Activated CD4-positive, alpha-beta memory T cell treated with anti-CD3 and anti-CD28 coated beads for 36 hours (primary cell): ENCODE data around the gene PLA2G1B. TPM values are rescaled to one million over a fixed set of nuclear protein-coding genes. Genes with fewer than 3 reads are reported as not detected.

Experiments
- CTCF ChIA-PET: fragments of 350-600 bp; sonication (Branson Sonifier 250); formaldehyde crosslinking; loops from one replicate; lab custom pipeline; 2021; ENCODE audit warnings: antibody characterized with exemption, inconsistent platforms; lab: Charles Lee
- POLR2A ChIA-PET: fragments of 350-600 bp; sonication (Branson Sonifier 250); formaldehyde crosslinking; loops from one replicate; lab custom pipeline; 2021; ENCODE audit warnings: antibody characterized with exemption; lab: Charles Lee
- DNase-seq: peaks from one replicate; pipeline ENCODE4 v3.0.0-alpha.2; 2020
- H3K27ac Mint-ChIP-seq: one replicate; pipeline ENCODE4 v1.8.0; 2021; ENCODE audit warnings: mixed read lengths
- H3K27me3 Mint-ChIP-seq: one replicate; pipeline ENCODE4 v1.8.0; 2021; ENCODE audit warnings: mixed read lengths
- H3K36me3 Mint-ChIP-seq: one replicate; pipeline ENCODE4 v1.8.0; 2021; ENCODE audit warnings: mixed read lengths
- H3K4me1 Mint-ChIP-seq: one replicate; pipeline ENCODE4 v1.8.0; 2021; ENCODE audit warnings: low read depth, mixed read lengths
- H3K4me3 Mint-ChIP-seq: one replicate; pipeline ENCODE4 v1.8.0; 2021; ENCODE audit warnings: mild to moderate bottlenecking, mixed read lengths
- H3K9me3 Mint-ChIP-seq: one replicate; pipeline ENCODE4 v1.8.0; 2021; ENCODE audit warnings: mixed read lengths
- intact Hi-C: fragments of 100-400 bp; cut with micrococcal nuclease; formaldehyde crosslinking; loops from one replicate; pipeline ENCODE4 v1.15.1; 2023
- total RNA-seq, 2 experiments: library from RNA; stranded (reverse); gene quantifications; one replicate each; pipeline ENCODE4 v1.2.3, GENCODE V29; 2021

Gene PLA2G1B
- total RNA-seq, 2 experiments from 2014 or later, result not detected

DNA sequence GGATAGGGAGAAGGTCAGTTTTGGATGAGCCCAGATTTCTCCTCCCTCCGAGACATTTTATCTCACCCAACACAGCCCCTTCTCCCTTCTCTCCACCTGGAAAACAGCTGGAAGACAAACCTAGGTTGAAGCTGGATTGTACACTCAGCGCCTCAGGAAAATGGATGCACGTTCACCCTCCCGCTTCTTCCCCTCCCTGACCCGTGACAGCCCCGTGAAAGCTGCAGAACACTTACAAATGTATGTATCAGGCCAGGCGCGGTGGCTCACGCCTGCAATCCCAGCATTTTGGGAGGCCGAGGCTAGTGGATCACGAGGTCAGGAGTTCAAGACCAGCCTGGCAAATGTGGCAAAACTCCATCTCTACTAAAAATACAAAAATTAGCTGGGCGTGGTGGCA lies 40.1 kb downstream of the PLA2G1B start:
- H3K27ac Mint-ChIP-seq, result no peak overlapping the region

DNA sequence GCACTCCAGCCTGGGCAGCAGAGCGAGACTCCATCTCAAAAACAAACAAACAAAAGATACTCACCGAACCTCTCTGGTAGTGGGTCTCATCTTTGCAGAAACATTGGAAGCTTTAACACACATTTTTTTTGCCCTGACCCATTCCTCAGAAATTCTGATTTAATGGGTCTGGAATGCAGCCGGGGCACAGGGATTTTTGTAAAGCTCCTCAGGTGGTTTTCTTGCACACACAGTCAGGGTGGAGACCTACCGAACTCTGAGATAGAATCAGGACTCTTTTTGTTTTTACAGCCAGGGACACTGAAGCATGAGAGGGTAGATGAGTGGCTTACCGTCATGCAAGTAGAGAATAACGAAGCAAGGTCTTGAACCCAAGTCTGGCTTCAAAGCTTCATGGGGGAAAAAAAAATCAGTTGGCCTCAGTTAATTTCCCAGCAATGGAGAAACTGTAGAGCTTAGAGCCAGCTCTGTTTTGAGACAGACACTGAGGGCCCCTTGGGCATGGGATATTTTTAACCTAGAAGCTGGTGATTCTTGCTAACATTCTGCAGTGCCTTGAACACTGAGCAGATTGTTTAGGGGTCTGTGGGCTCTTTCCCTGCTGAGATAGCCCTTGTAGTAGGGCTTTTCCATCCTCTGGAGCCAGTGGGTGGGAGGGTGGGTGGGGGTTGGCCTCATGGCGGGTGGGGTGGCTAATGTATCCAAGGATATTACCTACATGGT lies 40.6 kb downstream of the PLA2G1B start:
- POLR2A ChIA-PET, result interaction anchor here (0.6 to 1.9 kb wide), 2 partner anchors 21 to 396 kb away, joined by 3 to 5 read pairs; partner anchors contain the start of gene PXN

More for the DNA sequence above, 40.1 kb downstream of the PLA2G1B start:
- Mint-ChIP-seq H3K36me3 (no peaks in the 10 kb centered on the region), H3K4me1 (peaks cover 9% of the 10 kb centered on the region), H3K4me3 (no peak overlapping the region), H3K27me3 (no peaks in the 10 kb centered on the region), H3K9me3 (no peaks in the 10 kb centered on the region)
- ChIA-PET POLR2A (interaction anchor here (0.6 to 1.9 kb wide), 3 partner anchors 22 to 397 kb away, joined by 3 to 5 read pairs (median 3); partner anchors contain the start of gene PXN), CTCF (interaction anchor here (0.7 to 14.0 kb wide), 4 partner anchors 15 to 58 kb away, joined by 3 to 150 read pairs (median 3); partner anchors contain the start of genes PXN and SIRT4)
- intact Hi-C loops, result no loop called here
- DNase-seq, result no peak

DNA sequence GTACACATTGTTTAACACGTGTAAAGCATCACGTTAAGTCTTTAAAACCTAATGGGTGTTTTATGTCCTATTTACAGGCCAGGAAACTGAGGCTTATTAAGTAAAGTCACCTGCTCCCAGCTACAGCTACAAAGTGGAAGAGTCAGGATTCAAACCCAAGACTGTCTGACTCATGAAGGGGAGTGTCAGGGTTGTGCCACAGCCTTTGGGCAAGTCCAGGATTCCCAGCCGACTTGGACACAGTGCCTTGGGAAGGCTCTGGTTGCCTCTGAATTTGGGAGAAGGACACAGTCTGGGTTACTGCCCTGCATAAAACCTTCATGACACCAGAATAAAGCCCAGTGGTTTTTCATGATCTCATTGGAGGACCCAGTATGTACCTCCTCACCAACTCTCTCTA lies 43.2 kb downstream of the PLA2G1B start:
- CTCF ChIA-PET, result interaction anchor here (14.0 kb wide), 1 partner anchor 55 kb away, joined by 150 read pairs; no protein-coding TSS in a partner anchor
- peaks cover 4% of the 10 kb centered on the region for H3K4me1 Mint-ChIP-seq
- intact Hi-C loops, result no loop called here
- H3K27ac Mint-ChIP-seq, result no peak overlapping the region
- POLR2A ChIA-PET, result no interaction called here
- no peak overlapping the region for H3K4me3 Mint-ChIP-seq
- no peaks in the 10 kb centered on the region for H3K9me3 Mint-ChIP-seq
- DNase-seq, result no peak
- no peaks in the 10 kb centered on the region for H3K36me3 Mint-ChIP-seq
- H3K27me3 Mint-ChIP-seq, result no peaks in the 10 kb centered on the region

More for the DNA sequence above, 40.6 kb downstream of the PLA2G1B start:
- H3K27ac Mint-ChIP-seq, result no peak overlapping the region
- H3K4me3 Mint-ChIP-seq, result no peak overlapping the region
- CTCF ChIA-PET, result interaction anchor here (0.6 to 14.0 kb wide), 4 partner anchors 15 to 57 kb away, joined by 3 to 150 read pairs (median 3); partner anchors contain the start of gene SIRT4
- peaks cover 9% of the 10 kb centered on the region for H3K4me1 Mint-ChIP-seq
- no peaks in the 10 kb centered on the region for H3K9me3 Mint-ChIP-seq
- intact Hi-C loops, result no loop called here
- DNase-seq, result no peak
- H3K27me3 Mint-ChIP-seq, result no peaks in the 10 kb centered on the region
- H3K36me3 Mint-ChIP-seq, result no peaks in the 10 kb centered on the region

DNA sequence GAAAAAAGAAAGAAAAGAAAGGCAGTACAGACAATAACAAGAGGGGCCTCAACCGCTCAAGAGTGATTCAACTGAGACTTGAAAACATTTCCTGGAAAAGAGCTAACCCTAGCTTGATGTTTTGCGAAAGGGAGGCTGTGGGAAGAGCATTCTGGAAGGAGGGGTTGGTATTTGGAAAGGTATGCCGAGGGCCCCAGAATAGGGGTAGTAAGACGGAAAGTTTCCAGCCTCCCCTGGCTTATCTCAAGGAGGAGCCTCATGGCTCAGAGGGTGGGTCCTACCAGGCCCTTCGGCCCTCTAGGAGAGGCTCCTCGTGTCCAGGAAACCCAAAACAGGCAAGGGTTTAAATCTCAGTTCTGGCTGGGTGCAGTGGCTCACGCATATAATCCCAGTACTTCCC lies 44.3 kb downstream of the PLA2G1B start:
- intact Hi-C loops, result no loop called here
- CTCF ChIA-PET, result interaction anchor here (0.7 to 14.0 kb wide), 3 partner anchors 18 to 82 kb away, joined by 3 to 150 read pairs (median 3); partner anchors contain the start of genes PXN and RPLP0
- no peak overlapping the region for H3K4me3 Mint-ChIP-seq
- no peaks in the 10 kb centered on the region for H3K27me3 Mint-ChIP-seq
- no peaks in the 10 kb centered on the region for H3K36me3 Mint-ChIP-seq
- POLR2A ChIA-PET, result interaction anchor here (1.5 kb wide), 1 partner anchor 10 kb away, joined by 5 read pairs; the partner anchor contains the start of gene RNU4-1
- H3K27ac Mint-ChIP-seq, result no peak overlapping the region
- H3K4me1 Mint-ChIP-seq, result peaks cover 4% of the 10 kb centered on the region
- no peak for DNase-seq
- no peaks in the 10 kb centered on the region for H3K9me3 Mint-ChIP-seq

DNA sequence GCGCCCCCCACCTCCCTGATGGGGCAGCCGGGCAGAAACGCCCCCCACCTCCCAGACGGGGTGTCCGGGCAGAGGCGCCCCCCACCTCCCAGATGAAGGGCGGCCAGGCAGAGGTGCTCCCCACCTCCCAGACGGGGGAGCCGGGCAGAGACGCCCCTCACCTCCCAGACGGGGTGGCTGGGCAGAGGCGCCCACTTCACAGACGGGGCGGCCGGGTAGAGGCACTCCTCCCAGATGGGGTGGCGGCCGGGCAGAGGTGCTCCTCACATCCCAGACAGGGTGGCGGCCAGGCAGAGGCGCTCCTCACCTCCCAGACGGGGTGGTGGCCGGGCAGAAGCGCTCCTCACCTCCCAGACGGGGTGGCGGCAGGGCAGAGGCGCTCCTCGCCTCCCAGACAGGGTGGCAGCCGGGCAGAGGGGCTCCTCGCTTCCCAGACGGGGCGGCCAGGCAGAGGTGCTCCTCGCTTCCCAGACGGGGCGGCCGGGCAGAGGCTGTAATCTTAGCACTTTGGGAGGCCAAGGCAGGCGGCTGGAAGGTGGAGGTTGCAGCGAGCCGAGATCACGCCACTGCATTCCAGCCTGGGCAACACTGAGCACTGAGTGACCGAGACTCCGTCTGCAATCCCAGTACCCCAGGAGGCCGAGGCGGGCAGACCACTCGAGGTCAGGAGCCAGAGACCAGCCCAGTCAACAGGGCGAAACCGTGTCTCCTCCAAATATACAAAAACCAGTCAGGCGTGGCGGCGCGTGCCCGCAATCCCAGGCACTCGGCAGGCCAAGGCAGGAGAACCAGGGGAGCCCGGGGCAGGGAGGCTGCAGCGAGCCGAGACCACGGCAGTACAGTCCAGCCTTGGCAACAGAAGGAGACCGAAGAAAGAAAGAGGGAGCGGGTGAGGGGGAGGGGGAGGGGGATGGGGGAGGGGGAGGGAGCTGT lies 49.2 kb downstream of the PLA2G1B start:
- no peak for DNase-seq
- peaks cover 4% of the 10 kb centered on the region for H3K4me1 Mint-ChIP-seq
- H3K36me3 Mint-ChIP-seq, result no peaks in the 10 kb centered on the region
- intact Hi-C loops, result no loop called here
- H3K4me3 Mint-ChIP-seq, result no peak overlapping the region
- no peaks in the 10 kb centered on the region for H3K9me3 Mint-ChIP-seq
- CTCF ChIA-PET, result no interaction called here
- H3K27ac Mint-ChIP-seq, result no peak overlapping the region
- H3K27me3 Mint-ChIP-seq, result no peaks in the 10 kb centered on the region
- POLR2A ChIA-PET, result no interaction called here

DNA sequence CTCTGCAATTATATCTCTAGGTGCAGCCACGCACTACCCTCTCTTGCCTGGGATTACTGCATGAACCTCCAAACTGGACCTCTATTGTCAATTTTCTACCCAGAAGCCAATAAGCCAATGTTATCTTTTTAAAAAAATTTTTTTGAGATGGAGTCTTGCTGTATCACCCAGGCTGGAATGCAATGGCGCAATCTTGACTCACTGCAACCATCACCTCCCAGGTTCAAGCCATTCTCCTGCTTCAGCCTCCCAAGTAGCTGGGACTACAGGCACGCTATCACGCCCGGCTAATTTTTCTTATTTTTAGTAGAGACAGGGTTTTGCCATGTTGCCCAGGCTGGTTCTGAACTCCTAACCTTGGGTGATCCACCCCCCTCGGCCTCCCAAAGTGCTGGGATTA lies 50.8 kb downstream of the PLA2G1B start:
- ChIA-PET CTCF (no interaction called here), POLR2A (no interaction called here)
- no peaks in the 10 kb centered on the region for H3K9me3 Mint-ChIP-seq

More for the DNA sequence above, 50.8 kb downstream of the PLA2G1B start:
- Mint-ChIP-seq H3K4me1 (no peaks in the 10 kb centered on the region), H3K27ac (no peak overlapping the region), H3K36me3 (no peaks in the 10 kb centered on the region), H3K27me3 (no peaks in the 10 kb centered on the region), H3K4me3 (no peak overlapping the region)
- DNase-seq, result no peak
- intact Hi-C loops, result no loop called here

Other genes with a start within 250 kb of the PLA2G1B start
- gene RAB35, start 211.0 kb downstream of the PLA2G1B start, total RNA-seq, result 10 to 100 TPM; 62.1 to 66.4 TPM
- gene GCN1, start 133.1 kb downstream of the PLA2G1B start, total RNA-seq, result 100 to 1,000 TPM; 121 TPM
- 1,000 to 10,000 TPM; 4,273 to 4,368 TPM for gene RPLP0, start 126.7 kb downstream of the PLA2G1B start, total RNA-seq
- gene PXN, start 62.0 kb downstream of the PLA2G1B start, total RNA-seq, result 10 to 100 TPM; 74.0 to 75.0 TPM
- 1,000 to 10,000 TPM; 2,395 to 2,750 TPM for gene RNU4-2, start 35.9 kb downstream of the PLA2G1B start, total RNA-seq
- 1,000 to 10,000 TPM; 1,180 to 1,201 TPM for gene RNU4-1, start 34.5 kb downstream of the PLA2G1B start, total RNA-seq
- gene SIRT4, start 25.5 kb downstream of the PLA2G1B start, total RNA-seq, result 1 to 10 TPM; 1.8 to 2.0 TPM
- gene MSI1, start 41.4 kb upstream of the PLA2G1B start, total RNA-seq, result 1 to 10 TPM; 1.5 to 2.7 TPM
- 100 to 1,000 TPM; 474 to 478 TPM for gene COX6A1, start 110.3 kb upstream of the PLA2G1B start, total RNA-seq
- 10 to 100 TPM; 32.2 to 34.6 TPM for gene TRIAP1, start 118.6 kb upstream of the PLA2G1B start, total RNA-seq
- gene GATC, start 118.7 kb upstream of the PLA2G1B start, total RNA-seq, result 10 to 100 TPM; 35.1 to 37.1 TPM
- gene SRSF9, start 142.0 kb upstream of the PLA2G1B start, total RNA-seq, result 100 to 1,000 TPM; 218 to 221 TPM
- gene DYNLL1, start 168.3 kb upstream of the PLA2G1B start, total RNA-seq, result 100 to 1,000 TPM; 176 to 184 TPM
- 10 to 100 TPM; 30.1 to 31.6 TPM for gene COQ5, start 201.4 kb upstream of the PLA2G1B start, total RNA-seq
- 100 to 1,000 TPM; 188 to 210 TPM for gene RNF10, start 206.6 kb upstream of the PLA2G1B start, total RNA-seq